Uterus (tissue), 4 donors: ENCODE results near the gene CYYR1. TPM values are rescaled to one million over a fixed set of nuclear protein-coding genes. Genes with fewer than 3 reads are reported as not detected.

Experiments used
- DNase-seq, 2 donors: peaks; one replicate each; pipeline ENCODE4 v3.0.0-alpha.2; 2019 to 2020
- H3K27ac ChIP-seq, 2 donors: fragments of 200-600 bp; sonication (generic); 1 replicate in 1 of 2; 2 replicates in 1 of 2; pipeline ENCODE4 v1.5.1; 2016 to 2018
- H3K27me3 ChIP-seq, 2 donors: fragments of 200-600 bp; sonication (generic); one replicate each; pipeline ENCODE4 v1.5.1; 2018 to 2019; ENCODE audit warnings: control low read depth in 1 of 2
- H3K36me3 ChIP-seq, 2 donors: fragments of 200-600 bp; sonication (generic); one replicate each; pipeline ENCODE4 v1.5.1; 2019; ENCODE audit warnings: control low read depth in 1 of 2
- H3K4me1 ChIP-seq, 2 donors: fragments of 200-600 bp; sonication (generic); one replicate each; pipeline ENCODE4 v1.5.1; 2018 to 2019; ENCODE audit warnings: control low read depth in 1 of 2
- H3K4me3 ChIP-seq, 2 donors: fragments of 200-600 bp; sonication (generic); 1 replicate in 1 of 2; 2 replicates in 1 of 2; pipeline ENCODE4 v1.5.1; 2018 to 2019; ENCODE audit warnings: mild to moderate bottlenecking in 1 of 2
- H3K9me3 ChIP-seq, 2 donors: fragments of 200-600 bp; sonication (generic); one replicate each; pipeline ENCODE4 v1.5.1; 2019; ENCODE audit warnings: control low read depth in 1 of 2
- CTCF ChIP-seq, 4 experiments: fragments of 200-600 bp in 2 of 4; fragments of 450-650 bp in 2 of 4; sonication (generic) in 2 of 4; IDR thresholded peaks; one replicate each; pipeline ENCODE4 v1.5.1; 2016 to 2019; ENCODE audit warnings: antibody characterized with exemption in 4 of 4, mild to moderate bottlenecking in 2 of 4, moderate library complexity in 1 of 4
- POLR2A ChIP-seq, 2 donors: fragments of 450-650 bp; IDR thresholded peaks; one replicate each; pipeline ENCODE4 v1.6.1; 2016; ENCODE audit warnings: antibody characterized with exemption in 2 of 2, mild to moderate bottlenecking in 1 of 2, moderate library complexity in 1 of 2
- intact Hi-C: fragments of 100-400 bp; cut with DNase I; formaldehyde crosslinking; loops from one replicate; pipeline ENCODE4 v1.15.1; 2023; ENCODE audit warnings: low total_unique reads
- total RNA-seq, 4 donors: library from RNA; depleted of rRNA in 3 of 4; stranded (reverse); fragments of >200 nt in 3 of 4; gene quantifications; one replicate each; pipeline versions ENCODE4 v1.1.0 to v1.2.4, GENCODE V29; 2014 to 2023
- donor health status: DM: yes; HTN: yes; CAD: no.

CYYR1 gene
- total RNA-seq, 4 donors from 2014 or later: 15.9 to 83.8 (median 23.7) TPM

- TF ChIP-seq POLR2A (IDR thresholded peaks at IDR 0.05) (no peak), CTCF (IDR thresholded peaks at IDR 0.05) (no peak)
- no peak overlapping the region for H3K27ac ChIP-seq
- H3K9me3 ChIP-seq: no peaks in the 10 kb centered on the region
- intact Hi-C loops: no loop called here
- no peaks in the 10 kb centered on the region for H3K27me3 ChIP-seq
- no peaks in the 10 kb centered on the region for H3K36me3 ChIP-seq
- DNase-seq: no peak
- H3K4me1 ChIP-seq: no peaks in the 10 kb centered on the region
- no peak overlapping the region for H3K4me3 ChIP-seq
Measured at GRCh38 chr21:26597031-26597430, 23.9 kb upstream of the CYYR1 start.

- Histone ChIP-seq H3K4me3 (no peak overlapping the region), H3K27ac (no peak overlapping the region), H3K4me1 (no peaks in the 10 kb centered on the region), H3K27me3 (no peaks in the 10 kb centered on the region), H3K36me3 (no peaks in the 10 kb centered on the region), H3K9me3 (no peaks in the 10 kb centered on the region)
- intact Hi-C loops: no loop called here
- TF ChIP-seq CTCF (IDR thresholded peaks at IDR 0.05) (no peak), POLR2A (IDR thresholded peaks at IDR 0.05) (no peak)
- no peak for DNase-seq
Measured at GRCh38 chr21:26595971-26596370, 22.9 kb upstream of the CYYR1 start.

GRCh38 chr21:26593800-26594199 lies 20.7 kb upstream of the CYYR1 start:
- Histone ChIP-seq H3K4me3 (no peak overlapping the region), H3K27ac (no peak overlapping the region), H3K4me1 (no peaks in the 10 kb centered on the region), H3K27me3 (no peaks in the 10 kb centered on the region), H3K36me3 (no peaks in the 10 kb centered on the region), H3K9me3 (no peaks in the 10 kb centered on the region)
- TF ChIP-seq POLR2A (IDR thresholded peaks at IDR 0.05): no peak
- TF ChIP-seq CTCF (IDR thresholded peaks at IDR 0.05): no peak
- DNase-seq: no peak
- intact Hi-C loops: no loop called here

GRCh38 chr21:26591543-26591942 lies 18.5 kb upstream of the CYYR1 start:
- H3K27ac ChIP-seq: no peak overlapping the region
- H3K4me1 ChIP-seq: no peaks in the 10 kb centered on the region
- TF ChIP-seq POLR2A (IDR thresholded peaks at IDR 0.05) (no peak), CTCF (IDR thresholded peaks at IDR 0.05) (no peak)
- intact Hi-C loops: no loop called here
- H3K4me3 ChIP-seq: no peak overlapping the region
- H3K36me3 ChIP-seq: no peaks in the 10 kb centered on the region
- H3K27me3 ChIP-seq: no peaks in the 10 kb centered on the region
- no peak for DNase-seq
- no peaks in the 10 kb centered on the region for H3K9me3 ChIP-seq

- DNase-seq: peak; percentile 20 to 50
- no peaks in the 10 kb centered on the region for H3K4me1 ChIP-seq
- TF ChIP-seq POLR2A (IDR thresholded peaks at IDR 0.05): no peak
- no peak for TF ChIP-seq CTCF (IDR thresholded peaks at IDR 0.05)
- H3K36me3 ChIP-seq: no peaks in the 10 kb centered on the region
- no peaks in the 10 kb centered on the region for H3K27me3 ChIP-seq
- H3K4me3 ChIP-seq: peak overlapping the region in 1 of 2 donors; percentile 12
- intact Hi-C loops: no loop called here
- H3K9me3 ChIP-seq: no peaks in the 10 kb centered on the region
- peak overlapping the region; percentile 66 to 69 for H3K27ac ChIP-seq
Measured at GRCh38 chr21:26588446-26588845, 15.4 kb upstream of the CYYR1 start.
